Activated CD4-positive, alpha-beta T cell treated with anti-CD3 and anti-CD28 coated beads, Interleukin-10, Interleukin-2, amounts not matched to agents 100 ng/mL and 50 ng/mL, durations not matched to agents 16 hours and 8 hours (primary cell): ENCODE measurements around the gene CELSR3.

ENCODE experiments used
- DNase-seq: peaks from one replicate; pipeline ENCODE4 v3.0.0-alpha.2; 2020

Gene CELSR3

GRCh38 chr3:48598323-48599076 lies 64.2 kb downstream of the CELSR3 start:
- DNase-seq = no peak

DNA sequence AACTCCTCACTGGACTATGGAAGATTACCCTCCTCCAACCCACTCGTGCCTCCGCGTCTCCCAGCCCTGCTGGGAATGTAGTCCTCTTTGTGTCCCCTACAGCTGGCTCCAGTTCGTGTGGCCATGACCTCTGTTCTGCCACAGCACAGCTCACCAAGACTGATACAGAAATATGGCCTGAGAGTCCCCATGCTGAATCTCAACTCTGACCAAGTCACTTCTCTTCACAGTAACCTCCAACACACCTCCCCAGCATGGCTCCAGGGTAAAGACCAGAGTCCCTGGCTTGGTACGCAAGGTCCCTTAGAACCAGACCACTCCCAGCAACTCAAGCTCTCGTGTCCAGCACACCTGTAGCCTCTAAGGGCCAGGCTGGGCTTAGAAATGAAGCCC lies 65.3 kb downstream of the CELSR3 start:
- DNase-seq = no peak

DNA sequence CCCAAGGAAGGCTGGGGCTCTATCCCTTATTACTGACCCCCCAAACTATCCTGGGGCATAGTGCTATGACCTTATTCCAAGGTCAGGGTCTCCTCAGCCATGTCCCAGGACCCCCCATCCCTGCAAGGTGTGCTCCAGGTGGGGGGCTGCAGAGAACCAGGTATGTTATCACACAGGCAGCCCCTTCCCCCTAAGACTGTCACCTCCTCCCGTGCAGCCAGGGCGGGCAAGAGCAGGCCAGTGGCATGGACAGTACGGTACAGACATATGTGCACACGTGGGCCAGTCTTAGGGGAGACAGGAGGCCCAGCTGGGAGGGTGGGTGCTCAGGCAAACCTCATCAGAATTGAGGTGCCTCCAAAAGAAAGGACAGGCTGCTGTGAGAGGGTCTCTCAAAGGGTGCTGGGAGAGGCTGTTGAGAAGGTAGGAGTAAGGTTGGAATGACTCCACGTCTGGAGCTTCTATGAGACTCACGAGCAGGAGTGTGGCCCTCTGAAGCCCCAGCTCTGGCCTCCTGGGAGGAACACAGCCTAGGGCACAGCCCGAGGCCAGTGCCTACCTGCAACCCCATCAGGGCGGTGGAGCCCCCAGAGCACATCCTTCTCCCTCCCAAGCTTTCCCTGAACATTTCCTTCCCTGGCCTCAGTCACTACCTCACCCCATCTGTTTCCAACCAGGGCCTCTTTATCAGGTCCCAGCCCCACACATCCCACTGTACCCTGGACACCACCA lies 65.8 kb downstream of the CELSR3 start:
- DNase-seq = no peak

GRCh38 chr3:48596157-48596556 lies 66.5 kb downstream of the CELSR3 start:
- DNase-seq = no peak

GRCh38 chr3:48595526-48596121 lies 67.1 kb downstream of the CELSR3 start:
- no peak for DNase-seq

- DNase-seq = no peak
These were observed 67.6 kb downstream of the CELSR3 start, which contains the start of gene COL7A1 for GRCh38 chr3:48595075-48595525. COL7A1 (minus strand) TSS chr3:48595329; CDS start chr3:48595159, 170 bp downstream.

- DNase-seq = no peak
These were observed 68.2 kb downstream of the CELSR3 start for GRCh38 chr3:48594417-48595049.

GRCh38 chr3:48593337-48593736 lies 69.3 kb downstream of the CELSR3 start:
- no peak for DNase-seq

- no peak for DNase-seq
These were observed 70.1 kb downstream of the CELSR3 start for GRCh38 chr3:48592519-48593087.

- DNase-seq = no peak
These were observed 70.7 kb downstream of the CELSR3 start for GRCh38 chr3:48591886-48592518.

DNA sequence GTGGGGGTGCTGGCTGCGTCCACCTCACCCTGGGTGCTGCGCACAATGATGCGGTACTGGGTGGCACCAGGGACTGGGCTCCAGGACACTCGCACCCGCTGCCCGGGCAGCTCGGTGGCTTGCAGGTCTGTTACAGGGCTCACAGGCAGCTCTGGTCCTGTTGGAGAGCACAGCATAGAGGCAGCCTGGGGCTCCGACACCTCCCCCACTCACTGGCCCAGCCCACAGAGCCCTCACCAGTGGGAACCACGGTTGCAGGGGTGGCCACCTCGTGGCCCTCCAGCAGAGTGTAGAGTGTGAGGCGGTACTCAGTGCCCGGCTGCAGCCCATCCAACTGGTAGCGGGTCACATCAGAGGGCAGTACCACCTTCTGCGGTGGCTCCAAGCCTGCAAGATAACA lies 71.2 kb downstream of the CELSR3 start:
- DNase-seq = no peak

GRCh38 chr3:48588230-48588629 lies 74.5 kb downstream of the CELSR3 start:
- no peak for DNase-seq

DNA sequence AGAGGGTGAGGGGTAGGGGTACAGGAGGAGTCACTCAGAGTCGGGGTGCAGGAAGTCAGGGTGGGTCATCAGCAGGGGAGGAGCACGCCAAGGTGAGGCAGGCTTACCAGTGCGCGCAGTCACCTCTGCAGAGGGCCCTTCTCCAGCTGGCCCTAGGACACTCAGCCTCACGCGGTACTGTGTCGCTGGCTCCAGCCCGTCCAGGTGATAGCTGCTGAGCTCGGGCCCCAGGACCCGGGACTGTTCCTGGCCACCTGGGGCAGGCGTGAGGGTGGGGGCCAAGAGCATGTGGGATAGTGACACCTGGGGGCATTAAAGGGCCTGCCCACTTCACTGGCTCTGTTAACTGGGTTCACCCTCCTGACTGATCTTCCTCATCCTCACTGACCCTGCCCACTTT lies 75.0 kb downstream of the CELSR3 start:
- no peak for DNase-seq
